CD14-positive monocyte (primary cell): Measurements from ENCODE around the gene RSPO4. TPM values are rescaled to one million over a fixed set of nuclear protein-coding genes. Genes with fewer than 3 reads are reported as not detected.

Experiments used
- DNase-seq, 3 donors: peaks; one replicate each; pipeline ENCODE4 v3.0.0-alpha.2; 2011 to 2022
- H2AFZ ChIP-seq: 2 replicates; pipeline ENCODE4 v1.6.0; 2012; ENCODE audit warnings: mild to moderate bottlenecking, low read depth, low read length, inconsistent platforms; ENCODE audit not compliant: insufficient read depth, poor library complexity, severe bottlenecking
- H3K27ac ChIP-seq, 2 donors: 1 replicate in 1 of 2; 2 replicates in 1 of 2; pipeline ENCODE4 v1.5.1; 2012 to 2013; ENCODE audit warnings: low read length in 2 of 2, control low read depth in 1 of 2, inconsistent platforms in 1 of 2, low read depth in 1 of 2, mild to moderate bottlenecking in 1 of 2
- H3K27me3 ChIP-seq, 2 donors: one replicate each; pipeline versions ENCODE4 v1.6.0 to v1.6.1; 2011 to 2013; ENCODE audit warnings: low read length in 2 of 2; ENCODE audit not compliant: control insufficient read depth in 2 of 2, insufficient read depth in 2 of 2
- H3K36me3 ChIP-seq, 2 donors: replicated peaks in 1 of 2; 1 replicate in 1 of 2; 2 replicates in 1 of 2; pipeline versions ENCODE4 v1.5.1 to v1.6.1; 2012 to 2013; ENCODE audit warnings: low read length in 2 of 2, control low read depth in 1 of 2, inconsistent platforms in 1 of 2, mild to moderate bottlenecking in 1 of 2; ENCODE audit not compliant: insufficient read depth in 2 of 2, control insufficient read depth in 1 of 2
- H3K4me1 ChIP-seq, 2 donors: 1 replicate in 1 of 2; 2 replicates in 1 of 2; pipeline versions ENCODE4 v1.5.1 to v1.6.1; 2012 to 2013; ENCODE audit warnings: low read length in 2 of 2, control low read depth in 1 of 2, inconsistent platforms in 1 of 2, mild to moderate bottlenecking in 1 of 2, moderate library complexity in 1 of 2; ENCODE audit not compliant: insufficient read depth in 2 of 2, control insufficient read depth in 1 of 2
- H3K4me2 ChIP-seq: replicated peaks from 2 replicates; pipeline ENCODE3; 2012; ENCODE audit warnings: low read length, moderate library complexity, mild to moderate bottlenecking; ENCODE audit not compliant: poor library complexity, severe bottlenecking; ENCODE audit errors: extremely low read depth
- H3K4me3 ChIP-seq, 3 experiments: fragments of 200-600 bp in 1 of 3; sonication (generic) in 1 of 3; replicated peaks in 1 of 3; 1 replicate in 2 of 3; 2 replicates in 1 of 3; pipeline ENCODE4 v1.5.1; 2011 to 2013; ENCODE audit warnings: low read length in 3 of 3, mild to moderate bottlenecking in 3 of 3, control low read depth in 2 of 3, low read depth in 2 of 3, inconsistent platforms in 1 of 3, moderate library complexity in 1 of 3
- H3K79me2 ChIP-seq: 2 replicates; pipeline ENCODE4 v1.6.0; 2012; ENCODE audit warnings: mild to moderate bottlenecking, control low read depth, inconsistent platforms, low read length, moderate library complexity; ENCODE audit not compliant: insufficient read depth
- H3K9ac ChIP-seq: 2 replicates; pipeline ENCODE4 v1.6.0; 2017; ENCODE audit warnings: low read length, mild to moderate bottlenecking; ENCODE audit not compliant: insufficient read depth, poor library complexity, severe bottlenecking
- H3K9me3 ChIP-seq, 2 donors: replicated peaks in 1 of 2; 1 replicate in 1 of 2; 2 replicates in 1 of 2; pipeline versions ENCODE4 v1.5.1 to v1.6.1; 2012 to 2013; ENCODE audit warnings: low read length in 2 of 2, control low read depth in 1 of 2; ENCODE audit not compliant: control insufficient read depth in 1 of 2, insufficient read depth in 1 of 2
- H4K20me1 ChIP-seq: 2 replicates; pipeline ENCODE4 v1.6.0; 2012; ENCODE audit warnings: mild to moderate bottlenecking, low read length, control low read depth, moderate library complexity; ENCODE audit not compliant: insufficient read depth
- H3K27ac Mint-ChIP-seq, 7 donors: one replicate each; pipeline ENCODE4 v1.8.0; 2020; ENCODE audit warnings: mild to moderate bottlenecking in 7 of 7, mixed read lengths in 7 of 7, moderate library complexity in 6 of 7, inconsistent platforms in 2 of 7
- H3K27me3 Mint-ChIP-seq, 3 donors: one replicate each; pipeline ENCODE4 v1.8.0; 2021 to 2022; ENCODE audit warnings: low read depth in 3 of 3, mild to moderate bottlenecking in 3 of 3, mixed read lengths in 3 of 3, moderate library complexity in 3 of 3, inconsistent platforms in 1 of 3
- H3K36me3 Mint-ChIP-seq, 2 donors: one replicate each; pipeline ENCODE4 v1.8.0; 2020; ENCODE audit warnings: mixed read lengths in 2 of 2, inconsistent platforms in 1 of 2, mild to moderate bottlenecking in 1 of 2
- H3K4me1 Mint-ChIP-seq: one replicate; pipeline ENCODE4 v1.8.0; 2020; ENCODE audit warnings: mild to moderate bottlenecking, mixed read lengths
- H3K4me3 Mint-ChIP-seq, 2 donors: one replicate each; pipeline ENCODE4 v1.8.0; 2020; ENCODE audit warnings: mild to moderate bottlenecking in 2 of 2, mixed read lengths in 2 of 2, moderate library complexity in 1 of 2
- H3K9me3 Mint-ChIP-seq, 7 donors: one replicate each; pipeline ENCODE4 v1.8.0; 2020 to 2022; ENCODE audit warnings: mixed read lengths in 7 of 7, mild to moderate bottlenecking in 6 of 7, moderate library complexity in 6 of 7, inconsistent platforms in 2 of 7
- CTCF ChIP-seq: fragments of 200-600 bp; IDR thresholded peaks from one replicate; pipeline ENCODE4 v1.8.0; 2022; ENCODE audit warnings: antibody characterized with exemption, mild to moderate bottlenecking
- WGBS: methylation state at CpG from one replicate; pipeline ENCODE4 v1.1.5; 2013; ENCODE audit warnings: missing lambda C conversion rate; ENCODE audit not compliant: insufficient coverage; 5-methylcytosine and 5-hydroxymethylcytosine counted together
- intact Hi-C, 2 donors: fragments of 100-400 bp; cut with micrococcal nuclease; formaldehyde crosslinking; loops; one replicate each; pipeline versions ENCODE4 v1.15.0 to v1.15.1; 2023
- polyA plus RNA-seq, 3 donors: library from polyadenylated mRNA; depleted of rRNA in 1 of 3; unstranded in 2 of 3; stranded (reverse) in 1 of 3; fragments of 300-500 nt in 2 of 3; fragments of >200 nt in 1 of 3; fragmentation: Illumina TruSeq in 2 of 3; gene quantifications; 1 replicate in 2 of 3; 2 replicates in 1 of 3; pipeline ENCODE4 v1.2.3, GENCODE V29; 2012 to 2021

Gene RSPO4
- polyA plus RNA-seq, 3 donors: not detected

GRCh38 chr20:944148-944547 is 58.0 kb downstream of the RSPO4 start:
- no peak overlapping the region for H3K4me3 ChIP-seq
- intact Hi-C loops: no loop called here
- H3K27me3 ChIP-seq: no peaks in the 10 kb centered on the region
- no peak for DNase-seq
- Mint-ChIP-seq H3K4me1 (no peaks in the 10 kb centered on the region), H3K27ac (no peak overlapping the region), H3K36me3 (no peaks in the 10 kb centered on the region), H3K4me3 (peak overlapping the region in 1 of 2 donors; percentile 39), H3K27me3 (peaks cover 7 to 25% (median 14%) of the 10 kb centered on the region in 3 donors), H3K9me3 (peaks cover 5 to 16% (median 6%) of the 10 kb centered on the region in 7 donors)
- no peaks in the 10 kb centered on the region for H4K20me1 ChIP-seq
- no peak overlapping the region for H3K4me2 ChIP-seq
- H3K9me3 ChIP-seq: peaks cover 0 to 5% of the 10 kb centered on the region in 2 donors
- H3K36me3 ChIP-seq: no peaks in the 10 kb centered on the region
- no peak overlapping the region for H2AFZ ChIP-seq
- H3K4me1 ChIP-seq: no peaks in the 10 kb centered on the region
- no peaks in the 10 kb centered on the region for H3K79me2 ChIP-seq
- no peak overlapping the region for H3K27ac ChIP-seq
- no peak overlapping the region for H3K9ac ChIP-seq
- 93% methylated on average over 8 of the region's 9 CpGs for WGBS
- no peak for TF ChIP-seq CTCF

GRCh38 chr20:942611-943010 is 59.5 kb downstream of the RSPO4 start:
- H3K27me3 Mint-ChIP-seq: peaks cover 6 to 17% (median 11%) of the 10 kb centered on the region in 3 donors
- no peak overlapping the region for H3K4me3 Mint-ChIP-seq
- Histone ChIP-seq H3K9me3 (peaks cover 0 to 2% of the 10 kb centered on the region in 2 donors), H3K27ac (no peak overlapping the region), H3K79me2 (no peaks in the 10 kb centered on the region), H2AFZ (no peak overlapping the region), H3K4me3 (no peak overlapping the region), H3K4me1 (no peaks in the 10 kb centered on the region), H3K4me2 (no peak overlapping the region), H4K20me1 (no peaks in the 10 kb centered on the region), H3K9ac (no peak overlapping the region), H3K27me3 (no peaks in the 10 kb centered on the region), H3K36me3 (no peaks in the 10 kb centered on the region)
- TF ChIP-seq CTCF: no peak
- WGBS: 88% methylated on average over 4 of the region's 7 CpGs
- DNase-seq: no peak
- H3K27ac Mint-ChIP-seq: no peak overlapping the region
- H3K9me3 Mint-ChIP-seq: peaks cover under 1 to 5% (median 3%) of the 10 kb centered on the region in 7 donors
- no peaks in the 10 kb centered on the region for H3K36me3 Mint-ChIP-seq
- intact Hi-C loops: no loop called here
- no peaks in the 10 kb centered on the region for H3K4me1 Mint-ChIP-seq
